B cell (primary cell): ENCODE results near the gene GSX2. TPM values are rescaled to one million over a fixed set of nuclear protein-coding genes. Genes with fewer than 3 reads are reported as not detected.
A peak's percentile ranks its signal among the peaks of the same experiment; 100 is the strongest.

Experiments used
- ATAC-seq: fragments of 200-7000 bp; cut with Tn5 transposase; one replicate; pipeline ENCODE4 v1.10.0; 2021; ENCODE audit warnings: low read depth, mild to moderate bottlenecking, moderate number of reproducible peaks, moderate library complexity
- CTCF ChIA-PET: fragments of 350-600 bp; sonication (Branson Sonifier 250); formaldehyde crosslinking; loops from one replicate; lab custom pipeline; 2021; ENCODE audit warnings: antibody characterized with exemption, inconsistent platforms; lab: Charles Lee
- POLR2A ChIA-PET: fragments of 350-600 bp; sonication (Branson Sonifier 250); formaldehyde crosslinking; loops from one replicate; lab custom pipeline; 2021; ENCODE audit warnings: antibody characterized with exemption; lab: Charles Lee
- DNase-seq: peaks from one replicate; pipeline ENCODE4 v3.0.0; 2013
- H2AFZ ChIP-seq: 2 replicates; pipeline ENCODE4 v1.6.1; 2012; ENCODE audit warnings: mild to moderate bottlenecking, low read depth, low read length; ENCODE audit not compliant: insufficient read depth, poor library complexity, severe bottlenecking
- H3K27ac ChIP-seq, 2 donors: 1 replicate in 1 of 2; 2 replicates in 1 of 2; pipeline ENCODE4 v1.5.1; 2012 to 2013; ENCODE audit warnings: low read length in 2 of 2, mild to moderate bottlenecking in 2 of 2, moderate library complexity in 1 of 2
- H3K27me3 ChIP-seq, 4 experiments: fragments of 200-600 bp in 1 of 4; sonication (generic) in 1 of 4; replicated peaks in 1 of 4; 1 replicate in 2 of 4; 2 replicates in 2 of 4; pipeline versions ENCODE4 v1.6.1 to v1.7.0; 2013 to 2016; ENCODE audit warnings: low read length in 3 of 4, mild to moderate bottlenecking in 2 of 4, mixed read lengths in 1 of 4, moderate library complexity in 1 of 4; ENCODE audit not compliant: insufficient read depth in 4 of 4, control insufficient read depth in 3 of 4; ENCODE audit errors: control extremely low read depth in 1 of 4
- H3K36me3 ChIP-seq, 2 experiments: replicated peaks in 1 of 2; 1 replicate in 1 of 2; 2 replicates in 1 of 2; pipeline versions ENCODE4 v1.6.1 to v1.7.1; 2013; ENCODE audit warnings: low read length in 1 of 2; ENCODE audit not compliant: insufficient read depth in 2 of 2, control insufficient read depth in 1 of 2; ENCODE audit errors: control extremely low read depth in 1 of 2, extremely low read depth in 1 of 2
- H3K4me1 ChIP-seq, 2 donors: fragments of 200-600 bp in 1 of 2; sonication (generic) in 1 of 2; 1 replicate in 1 of 2; 2 replicates in 1 of 2; pipeline versions ENCODE4 v1.5.1 to v1.6.1; 2013 to 2017; ENCODE audit warnings: low read length in 2 of 2; ENCODE audit not compliant: control insufficient read depth in 2 of 2, insufficient read depth in 2 of 2
- H3K4me2 ChIP-seq: replicated peaks from 2 replicates; pipeline ENCODE3; 2012; ENCODE audit warnings: mild to moderate bottlenecking, low read depth, low read length; ENCODE audit not compliant: poor library complexity, severe bottlenecking
- H3K4me3 ChIP-seq, 5 experiments: fragments of 200-600 bp in 1 of 5; sonication (generic) in 1 of 5; 1 replicate in 3 of 5; 2 replicates in 2 of 5; pipeline versions ENCODE4 v1.5.1 to v1.7.0; 2011 to 2016; ENCODE audit warnings: low read length in 4 of 5, mild to moderate bottlenecking in 4 of 5, low read depth in 2 of 5, control low read depth in 1 of 5, moderate library complexity in 1 of 5; ENCODE audit not compliant: insufficient read depth in 1 of 5; ENCODE audit errors: control extremely low read depth in 1 of 5, extremely low read depth in 1 of 5
- H3K79me2 ChIP-seq: fragments of 200-600 bp; sonication (generic); one replicate; pipeline ENCODE4 v1.6.0; 2016; ENCODE audit warnings: low read length; ENCODE audit not compliant: control insufficient read depth, insufficient read depth
- H3K9ac ChIP-seq: fragments of 200-600 bp; sonication (generic); 2 replicates; pipeline ENCODE4 v1.6.1; 2017; ENCODE audit warnings: mild to moderate bottlenecking, low read length, moderate library complexity
- H3K9me3 ChIP-seq, 3 donors: one replicate each; pipeline versions ENCODE4 v1.6.1 to v1.7.1; 2013; ENCODE audit warnings: low read length in 2 of 3; ENCODE audit not compliant: control insufficient read depth in 2 of 3, insufficient read depth in 1 of 3; ENCODE audit errors: control extremely low read depth in 1 of 3
- H4K20me1 ChIP-seq: 2 replicates; pipeline ENCODE4 v1.6.0; 2012; ENCODE audit warnings: mild to moderate bottlenecking, low read length; ENCODE audit not compliant: insufficient read depth, control insufficient read depth, poor library complexity, severe bottlenecking
- H3K27ac Mint-ChIP-seq: one replicate; pipeline ENCODE4 v1.8.0; 2021; ENCODE audit warnings: mixed read lengths
- H3K27me3 Mint-ChIP-seq: one replicate; pipeline ENCODE4 v1.8.0; 2021; ENCODE audit warnings: mixed read lengths
- H3K4me1 Mint-ChIP-seq: one replicate; pipeline ENCODE4 v1.8.0; 2021; ENCODE audit warnings: mixed read lengths
- H3K4me3 Mint-ChIP-seq: one replicate; pipeline ENCODE4 v1.8.0; 2021; ENCODE audit warnings: mixed read lengths
- H3K9me3 Mint-ChIP-seq: one replicate; pipeline ENCODE4 v1.8.0; 2022; ENCODE audit warnings: mixed read lengths; ENCODE audit not compliant: insufficient read depth
- CTCF ChIP-seq: fragments of 200-600 bp; IDR thresholded peaks from one replicate; pipeline ENCODE4 v1.8.0; 2022; ENCODE audit warnings: antibody characterized with exemption, mild to moderate bottlenecking
- EZH2 ChIP-seq: IDR thresholded peaks from 2 replicates; pipeline ENCODE4 v1.6.1; 2012; ENCODE audit warnings: borderline replicate concordance, low read depth, mild to moderate bottlenecking, moderate library complexity, low read length; ENCODE audit not compliant: insufficient read depth, poor library complexity, severe bottlenecking
- WGBS: methylation state at CpG from one replicate; pipeline ENCODE4 v1.1.5; 2013; ENCODE audit warnings: missing lambda C conversion rate; ENCODE audit not compliant: insufficient coverage; 5-methylcytosine and 5-hydroxymethylcytosine counted together
- intact Hi-C: fragments of 100-400 bp; cut with micrococcal nuclease; formaldehyde crosslinking; loops from one replicate; pipeline ENCODE4 v1.10.0; 2022
- polyA minus RNA-seq: library from RNA; depleted of rRNA, polyadenylated mRNA; stranded (reverse); fragments of >200 nt; gene quantifications from 2 replicates; pipeline ENCODE4 v1.2.3, GENCODE V29; 2012
- polyA plus RNA-seq: library from polyadenylated mRNA; depleted of rRNA; stranded (reverse); fragments of >200 nt; gene quantifications from 2 replicates; pipeline ENCODE4 v1.2.3, GENCODE V29; 2012
- total RNA-seq, 2 donors: library from RNA; stranded (reverse); fragments of 120-200 nt in 1 of 2; gene quantifications; 1 replicate in 1 of 2; 2 replicates in 1 of 2; pipeline versions ENCODE4 v1.2.3 to v1.2.4, GENCODE V29; 2013 to 2022

GSX2 gene
- total RNA-seq (0.47 and 0.58 TPM in 2 replicates), polyA plus RNA-seq (0.34 TPM in 1 of 2 replicates, not detected in the other), polyA minus RNA-seq (not detected in 2 replicates)
- total RNA-seq (2013), result 0.07 TPM

DNA sequence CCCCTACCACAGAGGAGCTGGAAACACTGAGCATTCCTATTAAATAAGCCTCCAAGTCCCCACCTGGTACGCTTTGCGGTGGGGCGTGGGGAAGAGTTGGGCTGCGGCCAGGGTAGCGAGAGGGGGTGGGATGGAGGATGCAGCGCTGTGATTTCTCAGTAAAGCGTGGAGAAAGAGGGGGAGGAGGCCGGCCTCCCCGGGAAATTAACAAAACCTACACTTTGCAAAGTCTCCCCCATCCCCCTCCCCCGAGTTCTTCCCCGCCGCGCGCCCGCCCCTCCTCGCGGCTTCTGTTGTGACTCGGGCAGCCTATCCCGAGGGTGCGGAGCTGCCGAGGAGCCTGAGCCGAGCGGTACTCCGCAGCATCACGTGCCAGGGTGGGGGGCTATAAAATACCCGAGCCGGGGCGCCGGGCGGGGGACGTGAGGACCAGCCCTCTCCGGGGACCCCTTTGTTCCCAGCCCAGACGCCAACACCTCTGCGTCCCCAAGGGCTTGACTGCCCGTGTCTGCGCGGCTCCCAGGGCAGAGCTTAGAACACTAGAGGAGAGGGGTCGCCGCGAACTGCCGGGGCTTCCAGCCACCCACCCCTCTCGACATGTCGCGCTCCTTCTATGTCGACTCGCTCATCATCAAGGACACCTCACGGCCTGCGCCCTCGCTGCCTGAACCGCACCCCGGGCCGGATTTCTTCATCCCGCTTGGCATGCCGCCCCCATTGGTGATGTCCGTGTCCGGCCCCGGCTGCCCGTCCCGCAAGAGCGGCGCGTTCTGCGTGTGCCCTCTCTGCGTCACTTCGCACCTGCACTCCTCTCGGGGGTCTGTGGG, at the start of gene GSX2:
TSS of gene GSX2 (plus strand) at position 416 of the 827 bp plus-strand sequence. CDS start at position 598, 182 bp downstream.
- peaks cover 83% of the 10 kb centered on the region for H3K27me3 Mint-ChIP-seq
- peaks cover 2 to 35% (median 4%) of the 10 kb centered on the region in 3 donors for H3K9me3 ChIP-seq
- WGBS, result 2% methylated on average over 61 of the region's 66 CpGs
- H3K36me3 ChIP-seq, result no peaks in the 10 kb centered on the region
- ATAC-seq, result no peak
- CTCF ChIA-PET, result interaction anchor here (0.5 kb wide), 1 partner anchor 189 kb away, joined by 6 read pairs; no protein-coding TSS in a partner anchor
- H3K4me3 Mint-ChIP-seq, result peak within 1 kb of the TSS; percentile 82
- DNase-seq, result peak; percentile 40
- H3K27ac ChIP-seq, result no peak within 1 kb of the TSS
- peak within 1 kb of the TSS; percentile 20 for H3K27ac Mint-ChIP-seq
- H3K4me2 ChIP-seq, result peak within 1 kb of the TSS; percentile 75
- POLR2A ChIA-PET, result no interaction called here
- peaks cover 53 to 60% of the 10 kb centered on the region in 2 donors for H3K4me1 ChIP-seq
- H3K4me3 ChIP-seq, result peak within 1 kb of the TSS in 4 of 5 experiments; percentile 5 to 57 (median 40)
- no peaks in the 10 kb centered on the region for H4K20me1 ChIP-seq
- intact Hi-C loops, result no loop called here
- H3K27me3 ChIP-seq, result peaks cover 0 to 95% (median 80%) of the 10 kb centered on the region in 4 experiments
- peak within 1 kb of the TSS; percentile 36 for H2AFZ ChIP-seq
- no peaks in the 10 kb centered on the region for H3K79me2 ChIP-seq
- H3K9me3 Mint-ChIP-seq, result no peaks in the 10 kb centered on the region
- TF ChIP-seq EZH2, result peak; percentile 79
- no peak for TF ChIP-seq CTCF
- peaks cover 53% of the 10 kb centered on the region for H3K4me1 Mint-ChIP-seq
- peak within 1 kb of the TSS; percentile 57 for H3K9ac ChIP-seq
